HG03354 (cell line): ENCODE measurements around the gene HES4.
"Not testable (repeated sequence)": the region's sequence is repeated elsewhere in the genome, so short reads cannot be mapped to it uniquely, and the experiment has no call there.

Experiments
- ATAC-seq: cut with Tn5 transposase; IDR thresholded peaks from one replicate; pipeline ENCODE4 v1.9.1; 2021; ENCODE audit warnings: mild to moderate bottlenecking; ENCODE audit not compliant: unreplicated experiment, poor library complexity, severe bottlenecking

The HES4 gene

DNA sequence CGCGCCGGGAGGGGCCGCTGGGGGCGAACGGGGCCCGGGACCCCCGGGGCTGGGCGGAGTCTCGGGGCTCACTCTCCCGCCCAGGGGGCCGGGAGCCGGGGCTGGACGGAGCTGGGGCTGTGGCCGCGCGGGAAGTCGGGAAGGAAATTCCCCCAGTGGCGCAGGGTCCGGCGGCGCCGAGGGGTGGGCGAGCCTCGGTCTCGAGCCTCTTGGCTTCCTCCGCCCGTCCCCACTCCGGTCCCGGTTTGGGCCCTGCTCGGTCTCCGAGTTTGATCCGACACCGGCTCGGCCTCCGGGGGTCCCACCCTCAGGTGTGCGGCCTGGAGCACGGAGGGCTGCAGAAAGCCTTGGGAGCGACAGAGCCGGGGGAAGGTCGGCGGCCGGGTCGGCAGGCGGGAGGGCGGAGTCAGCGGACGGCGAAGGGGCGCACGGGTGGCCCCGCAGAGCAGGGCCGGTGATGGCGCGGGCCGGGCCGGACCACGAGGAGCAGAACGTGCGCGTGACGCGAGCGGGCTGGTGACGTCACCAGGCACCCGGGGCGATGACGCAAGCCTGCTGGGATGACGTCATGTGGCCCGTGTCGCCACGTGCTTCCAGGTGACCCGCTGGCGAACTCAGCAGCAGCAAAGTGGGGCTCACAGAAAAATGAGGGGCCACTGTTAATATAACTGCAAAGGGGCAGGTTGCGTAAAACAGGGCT is 610 bp upstream of the HES4 start:
- peak; percentile 26 for ATAC-seq

DNA sequence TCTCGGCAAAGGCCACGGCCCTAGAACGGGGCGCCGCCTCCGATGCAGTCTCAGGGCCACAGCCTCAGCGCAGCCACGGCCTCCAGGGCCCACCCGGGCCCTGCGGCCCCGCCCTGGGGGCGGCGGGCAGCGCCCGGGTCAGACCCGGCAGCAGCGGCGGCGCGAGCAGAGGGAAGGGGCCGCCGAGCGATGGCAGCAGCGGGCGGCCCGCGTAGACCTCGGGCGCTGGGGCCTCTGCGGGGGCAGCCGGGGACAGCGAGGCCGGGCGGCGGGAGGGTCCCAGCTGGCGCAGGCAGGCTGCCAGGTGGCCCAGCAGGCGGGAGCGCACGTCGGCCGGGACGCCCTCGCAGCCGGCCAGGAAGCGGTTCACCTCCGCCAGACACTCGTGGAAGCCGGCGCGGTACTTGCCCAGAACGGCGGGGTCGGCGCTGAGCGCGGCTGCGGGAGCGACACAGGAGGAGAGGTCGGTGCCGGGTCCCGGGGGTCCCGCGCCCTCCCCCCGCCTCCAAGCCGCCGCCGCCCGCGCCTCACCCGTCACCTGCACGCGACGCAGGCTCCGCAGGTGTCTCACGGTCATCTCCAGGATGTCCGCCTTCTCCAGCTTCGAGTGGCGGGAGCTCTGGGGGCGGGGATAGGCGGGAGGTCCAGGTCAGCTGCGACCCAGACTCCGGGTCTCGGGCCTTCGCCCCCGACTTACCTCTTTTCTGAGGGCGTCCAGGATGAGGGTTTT is 737 bp downstream of the HES4 start:
- no peak for ATAC-seq

DNA sequence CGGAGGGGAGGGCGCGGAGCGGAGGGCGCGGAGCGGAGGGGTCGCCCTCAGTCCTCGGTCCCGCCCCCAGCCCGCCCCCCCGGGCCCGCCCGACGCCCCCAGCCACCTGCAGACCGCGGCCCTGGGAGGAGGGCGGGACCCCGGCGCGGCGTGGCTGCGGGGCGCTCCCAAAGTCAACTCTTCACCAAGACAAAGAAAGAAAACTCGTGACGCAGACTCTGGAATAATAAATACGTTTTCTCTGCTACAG is 1.2 kb downstream of the HES4 start:
- ATAC-seq, result no peak

DNA sequence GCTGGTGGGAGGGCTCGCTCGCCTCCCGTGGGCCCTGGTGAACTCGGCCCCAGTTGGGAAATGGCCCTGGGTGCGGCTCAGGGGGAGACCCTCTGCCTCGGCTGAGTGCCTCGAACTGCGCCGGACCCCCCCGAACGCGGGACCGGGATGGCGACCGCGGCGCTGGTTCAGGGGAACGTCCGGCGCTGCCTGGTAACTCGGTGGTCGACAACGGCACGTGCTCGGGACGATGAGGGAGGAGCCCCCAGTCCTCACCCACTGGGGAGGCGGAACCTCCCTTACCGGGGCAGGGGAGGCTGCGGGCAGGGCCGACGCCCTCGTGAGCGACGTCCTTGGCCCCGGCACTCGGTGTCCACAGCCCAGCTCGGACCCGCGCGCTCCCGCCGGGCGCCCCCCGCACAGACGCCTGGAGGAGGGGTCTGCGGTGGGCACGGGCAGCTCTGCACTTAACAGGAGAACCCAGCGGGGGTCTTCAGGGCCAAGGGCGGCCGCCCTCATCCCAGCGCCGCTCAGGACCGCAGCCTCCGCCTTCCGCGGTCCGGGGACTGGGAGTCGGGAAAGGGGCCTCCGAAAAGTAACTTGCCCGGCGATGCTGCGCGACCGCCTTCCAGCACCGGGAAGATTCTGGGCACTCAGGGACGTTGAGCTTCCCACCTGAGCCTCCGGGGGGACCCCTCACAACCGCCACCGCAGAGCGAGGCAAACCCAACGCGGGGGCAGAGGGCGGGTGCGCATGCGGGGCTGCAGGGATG is 1.7 kb downstream of the HES4 start:
- no peak for ATAC-seq

DNA sequence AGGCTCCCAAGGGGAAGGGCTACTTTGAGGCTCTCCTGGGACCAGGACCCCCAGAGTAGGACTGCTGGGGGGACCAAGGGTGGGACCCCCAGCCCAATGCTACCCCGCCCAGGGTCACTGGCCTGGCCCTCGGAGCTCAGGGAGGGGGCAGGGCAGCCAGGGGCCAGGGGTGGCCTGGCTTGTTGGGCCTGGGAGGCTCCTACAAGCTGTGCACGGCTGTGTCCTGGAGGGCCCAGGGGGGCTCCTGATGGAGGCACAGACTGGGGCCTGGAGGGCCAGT is 2.2 kb downstream of the HES4 start:
- no peak for ATAC-seq

DNA sequence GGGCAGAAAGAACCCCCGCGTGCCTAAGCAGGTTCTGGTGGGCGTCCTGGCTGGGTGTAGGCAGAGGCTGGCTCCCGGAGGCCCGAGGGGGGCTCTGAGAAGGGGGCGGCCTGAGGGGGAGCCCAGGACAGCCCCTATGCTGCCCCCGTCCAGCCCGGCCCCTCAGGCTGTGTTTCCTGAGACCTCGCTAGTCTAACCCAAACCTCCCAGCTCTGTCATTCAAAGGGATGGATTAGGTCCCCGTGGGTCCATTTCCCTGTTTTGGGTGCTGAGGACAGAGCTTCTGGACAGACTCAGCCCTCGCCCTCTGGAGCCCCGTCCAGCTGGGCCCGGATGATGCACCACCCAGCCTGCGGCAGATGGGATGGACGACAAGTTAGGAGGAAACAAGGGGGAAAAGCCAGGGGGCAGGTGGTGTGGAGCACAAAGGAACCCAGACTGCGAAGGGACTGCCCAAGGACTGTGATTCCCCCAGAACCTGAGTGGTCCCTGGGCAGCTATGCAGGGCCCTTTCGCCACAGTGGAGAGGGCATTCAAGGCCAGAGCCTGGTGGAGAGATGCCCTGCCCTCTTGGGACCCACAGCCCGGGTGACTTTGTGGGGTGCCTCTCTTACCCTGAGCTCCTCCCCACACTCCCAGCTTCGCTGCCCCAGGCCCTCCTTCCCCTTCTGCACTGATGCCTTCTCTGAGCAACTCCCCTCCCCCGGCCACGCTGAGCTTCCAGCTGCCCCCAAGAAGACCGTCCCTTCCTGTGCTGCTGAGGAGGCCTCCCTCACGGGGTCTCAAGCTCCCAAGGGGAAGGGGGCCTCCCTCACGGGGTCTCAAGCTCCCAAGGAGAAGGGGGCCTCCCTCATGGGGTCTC is 2.8 kb downstream of the HES4 start:
- no peak for ATAC-seq

DNA sequence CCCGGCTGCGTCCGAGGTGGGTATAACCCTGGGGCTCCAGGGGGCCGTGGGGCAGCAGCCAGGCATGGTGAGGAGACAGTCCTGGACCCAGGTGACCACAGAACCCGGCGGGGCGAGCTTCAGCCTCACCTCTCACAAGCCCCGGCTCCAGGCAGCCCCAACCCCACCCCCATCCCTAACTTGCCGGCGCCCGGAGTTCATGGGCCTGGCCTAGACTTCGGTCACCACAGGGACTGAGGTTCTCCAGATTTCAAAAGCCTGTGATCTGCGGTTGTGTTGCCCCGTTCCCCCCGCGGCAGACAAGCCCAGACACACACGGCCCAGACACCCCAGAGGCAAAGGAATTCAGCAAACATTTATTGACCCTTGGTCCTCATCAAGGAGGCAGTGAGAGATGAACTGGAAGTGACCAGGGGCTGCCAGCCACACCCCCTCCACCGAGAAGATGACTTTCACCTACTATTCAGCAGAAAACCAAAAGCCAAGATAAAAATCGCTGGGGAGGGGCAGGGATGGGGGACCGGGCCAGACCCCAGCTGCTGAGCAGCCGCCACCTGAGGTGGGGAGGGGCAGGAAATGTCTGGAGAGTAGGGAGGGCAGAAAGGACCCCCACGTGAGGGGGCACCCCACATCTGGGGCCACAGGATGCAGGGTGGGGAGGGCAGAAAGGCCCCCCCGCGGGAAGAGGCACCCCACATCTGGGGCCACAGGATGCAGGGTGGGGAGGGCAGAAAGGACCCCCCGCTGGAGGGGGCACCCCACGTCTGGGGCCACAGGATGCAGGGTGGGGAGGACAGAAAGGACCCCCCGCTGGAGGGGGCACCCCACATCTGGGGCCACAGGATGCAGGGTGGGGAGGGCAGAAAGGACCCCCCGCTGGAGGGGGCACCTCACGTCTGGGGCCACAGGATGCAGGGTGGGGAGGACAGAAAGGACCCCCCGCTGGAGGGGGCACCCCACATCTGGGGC is 3.9 kb downstream of the HES4 start:
- ATAC-seq, result no peak

DNA sequence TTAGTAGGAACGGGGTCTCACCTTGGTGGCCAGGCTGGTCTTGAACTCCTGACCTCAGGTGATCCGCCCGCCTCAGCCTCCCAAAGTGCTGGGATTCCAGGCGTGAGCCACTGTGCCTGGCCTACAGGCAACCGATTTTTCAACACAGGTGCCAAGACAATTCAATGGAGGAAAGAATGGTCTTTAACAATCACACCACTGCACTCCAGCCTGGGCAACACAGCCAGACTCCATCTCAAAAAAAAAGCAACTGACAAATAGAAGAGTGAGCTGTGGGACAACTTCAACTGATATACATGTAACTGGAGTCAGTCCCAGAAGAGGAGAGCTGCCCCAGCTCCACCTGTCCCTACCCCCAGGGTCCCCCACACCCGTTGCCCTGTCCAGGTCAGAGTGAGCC is 5.4 kb downstream of the HES4 start:
- not testable (repeated sequence) for ATAC-seq

DNA sequence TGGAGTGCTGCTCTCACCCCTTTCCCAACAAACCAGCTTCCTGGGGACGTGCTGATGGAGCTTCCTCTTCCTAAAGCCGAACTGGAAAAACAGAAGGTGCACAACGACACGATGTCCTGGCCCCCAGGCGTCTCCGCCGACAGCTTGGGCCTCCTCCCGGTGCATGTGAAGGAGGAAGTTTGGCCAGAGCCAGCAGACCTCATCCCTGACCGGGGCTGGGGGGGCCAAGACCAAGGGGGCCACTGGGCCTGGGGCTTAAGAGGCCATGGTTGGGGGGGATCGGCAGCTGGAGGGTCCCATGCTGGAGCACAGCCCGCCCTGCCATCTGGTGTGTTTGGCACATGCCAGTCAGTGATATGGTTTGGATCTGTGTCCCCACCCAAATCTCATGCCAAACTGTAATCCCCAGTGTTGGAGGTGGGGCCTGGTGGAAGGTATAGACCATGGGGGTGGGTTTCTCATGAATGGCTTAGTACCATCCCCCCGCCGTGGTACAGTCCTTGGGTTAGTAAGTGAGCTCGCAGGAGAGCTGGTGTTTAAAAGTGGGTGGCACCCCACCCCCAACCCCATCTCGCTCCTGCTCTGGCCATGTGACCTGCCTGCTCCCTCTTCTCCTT is 6.4 kb downstream of the HES4 start:
- no peak for ATAC-seq

DNA sequence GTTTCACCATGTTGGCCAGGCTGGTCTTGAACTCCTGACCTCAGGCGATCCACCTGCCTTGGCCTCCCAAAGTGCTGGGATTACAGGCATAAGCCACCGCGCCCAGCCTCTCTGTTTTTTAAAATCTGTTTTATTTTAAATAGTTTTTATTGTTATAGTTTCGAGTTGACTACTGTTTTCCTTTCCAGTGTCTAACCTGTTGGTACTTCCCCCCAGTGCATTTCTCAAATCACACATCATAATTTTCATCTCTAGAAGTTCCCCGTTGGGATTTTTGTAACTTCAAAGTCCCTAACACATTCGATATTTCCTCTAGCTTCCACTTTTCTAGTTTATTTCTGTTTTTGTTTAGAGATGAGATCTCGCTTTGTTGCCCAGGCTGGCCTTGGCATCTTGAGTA is 7.5 kb downstream of the HES4 start:
- ATAC-seq, result no peak

DNA sequence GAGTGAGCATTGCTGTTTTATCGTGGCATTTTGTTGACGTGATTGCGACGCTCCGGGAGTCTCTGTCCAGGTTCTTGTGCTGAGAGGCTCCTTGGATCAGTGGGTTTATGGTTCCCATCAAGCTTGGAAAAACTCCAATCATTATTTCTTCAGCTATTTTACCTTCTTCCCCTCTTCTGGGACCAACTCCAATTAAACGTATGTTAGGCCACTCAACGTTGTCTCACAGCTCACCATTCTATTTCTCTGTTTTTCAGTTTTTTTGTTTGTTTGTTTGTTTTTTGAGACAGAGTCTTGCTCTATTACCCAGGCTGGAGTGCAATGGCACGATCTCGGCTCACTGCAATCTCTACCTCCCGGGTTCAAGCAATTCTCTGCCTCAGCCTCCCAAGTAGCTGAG is 8.0 kb downstream of the HES4 start:
- ATAC-seq, result no peak

DNA sequence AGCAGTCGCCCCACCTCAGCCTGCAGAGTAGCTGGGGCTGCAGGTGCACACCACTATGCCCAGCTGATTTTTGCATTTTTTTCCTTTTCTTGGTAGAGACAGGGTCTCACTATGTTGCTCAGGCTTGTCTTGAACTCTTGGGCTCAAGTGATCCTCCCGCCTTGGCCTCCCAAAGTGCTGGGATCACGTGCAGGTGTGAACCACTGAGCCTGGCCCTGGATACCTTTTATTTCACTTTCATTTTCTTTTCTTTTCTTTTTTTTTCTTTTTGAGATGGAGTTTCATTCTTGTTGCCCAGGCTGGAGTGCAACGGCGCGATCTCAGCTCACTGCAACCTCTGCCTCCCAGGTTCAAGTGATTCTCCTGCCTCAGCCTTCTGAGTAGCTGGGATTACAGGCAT is 8.6 kb downstream of the HES4 start:
- ATAC-seq, result not testable (repeated sequence)

DNA sequence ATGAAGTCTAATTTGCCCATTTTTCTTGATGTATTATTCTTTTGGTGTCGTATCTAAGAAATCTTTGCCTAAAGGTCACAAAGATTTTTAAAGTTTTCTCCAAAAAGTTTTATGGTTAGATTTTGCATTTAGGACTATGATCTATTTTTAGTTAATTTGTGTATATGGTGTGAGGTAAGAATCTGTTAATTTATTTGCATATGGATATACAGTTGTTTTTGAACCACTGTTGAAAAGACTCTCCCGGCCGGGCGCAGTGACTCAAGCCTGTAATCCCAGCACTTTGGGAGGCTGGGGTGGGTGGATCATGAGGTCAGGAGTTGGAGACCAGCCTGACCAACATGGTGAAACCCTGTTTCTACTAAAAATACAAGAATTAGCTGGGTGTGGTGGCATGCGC is 11.8 kb downstream of the HES4 start:
- ATAC-seq, result not testable (repeated sequence)

DNA sequence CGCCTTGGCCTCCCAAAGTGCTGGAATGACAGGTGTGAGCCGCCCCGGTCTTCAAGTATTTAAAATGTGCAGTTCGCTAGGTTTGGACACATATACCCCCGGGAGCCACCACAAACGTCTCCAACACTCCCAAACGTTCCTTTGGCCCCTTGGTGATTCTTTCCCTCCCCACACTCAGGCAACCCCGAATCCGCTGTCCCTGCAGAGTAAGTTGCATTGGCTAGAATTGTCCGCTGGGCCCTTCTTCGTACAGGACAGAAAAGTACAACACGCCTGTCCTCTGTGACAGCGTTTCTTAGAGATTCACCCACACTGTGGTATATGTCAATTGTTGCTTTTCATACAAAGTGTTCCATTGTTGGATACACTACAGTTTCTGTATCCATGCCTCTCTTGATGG is 14.8 kb downstream of the HES4 start:
- ATAC-seq, result no peak

DNA sequence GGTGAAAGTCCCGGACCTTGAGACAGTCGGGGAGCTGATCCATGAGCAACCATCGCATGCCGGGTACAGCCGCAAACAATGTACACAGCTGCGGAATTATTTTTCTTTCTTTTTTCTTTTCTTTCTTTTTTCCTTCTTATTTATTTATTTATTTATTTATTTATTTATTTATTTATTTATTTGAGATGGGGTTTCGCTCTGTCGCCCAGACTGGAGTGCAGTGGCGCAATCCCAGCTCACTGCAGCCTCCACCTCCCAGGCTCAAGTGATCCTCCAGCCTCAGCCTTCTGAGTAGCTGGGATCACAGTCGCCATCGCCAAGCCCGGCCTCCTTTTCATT is 15.5 kb downstream of the HES4 start:
- no peak for ATAC-seq

DNA sequence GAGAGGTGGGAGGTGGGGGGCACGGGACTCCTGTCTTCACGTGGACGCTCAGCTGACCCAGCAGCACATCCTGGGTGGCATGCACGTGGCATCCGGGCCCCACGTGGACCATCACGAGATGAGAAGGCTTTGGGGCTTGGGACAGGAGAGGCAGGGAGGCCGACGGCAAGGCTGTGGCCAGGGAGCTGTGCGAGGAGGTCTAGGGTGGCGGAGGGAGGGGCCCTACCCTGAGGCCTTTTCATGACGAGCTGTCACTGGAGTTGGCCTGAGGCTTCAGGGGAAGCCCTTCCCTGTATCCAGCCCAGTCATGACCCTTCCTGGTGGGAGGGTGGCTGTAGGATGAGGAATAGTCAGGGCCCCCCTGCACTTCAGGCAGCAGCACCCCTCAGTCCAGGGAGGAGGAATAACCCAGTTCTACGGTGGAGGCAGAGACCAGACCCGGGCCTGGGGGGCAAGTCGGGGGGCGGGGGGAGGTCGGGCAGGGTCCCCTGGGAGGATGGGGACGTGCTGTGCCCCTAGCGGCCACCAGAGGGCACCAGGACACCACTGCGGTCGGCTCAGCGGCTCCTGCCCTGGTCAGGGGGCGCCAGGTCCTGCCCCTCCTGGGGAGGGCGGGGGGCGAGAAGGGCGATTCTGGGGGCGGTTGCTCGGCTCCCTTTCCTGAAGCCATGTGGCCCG is 16.0 kb downstream of the HES4 start:
- no peak for ATAC-seq

DNA sequence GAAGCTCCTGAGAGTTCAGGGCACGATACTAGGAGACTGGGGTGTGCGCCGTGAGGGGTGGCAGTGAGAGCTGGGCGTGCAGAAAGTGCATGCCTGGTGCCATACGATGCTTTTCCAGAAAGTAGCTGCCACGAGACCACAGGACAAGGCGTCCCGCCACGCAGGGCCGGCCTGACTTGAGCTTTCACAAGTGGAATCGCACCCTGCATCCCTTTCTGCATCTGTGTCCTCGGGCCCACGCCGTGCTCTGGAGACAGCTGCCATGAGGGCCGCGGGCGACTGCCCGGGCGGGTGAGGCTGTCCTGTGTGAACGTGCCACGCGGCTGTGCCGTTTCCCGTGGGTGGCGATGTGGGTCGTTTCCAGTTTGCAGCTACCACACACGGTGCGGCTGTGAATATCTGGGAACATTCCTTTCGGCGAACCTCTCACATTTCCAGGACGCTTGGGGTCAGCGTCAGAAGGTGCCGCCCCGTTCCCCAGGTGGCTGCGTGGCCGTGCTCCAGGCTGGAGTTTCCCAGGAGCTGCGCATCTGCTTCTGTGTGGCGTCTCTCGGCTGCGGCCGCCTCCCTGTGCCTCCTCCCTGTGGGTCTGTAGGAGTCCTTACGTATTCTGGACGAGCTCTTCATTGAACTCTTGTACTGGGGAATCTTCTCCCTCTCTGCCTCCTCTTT is 17.0 kb downstream of the HES4 start:
- ATAC-seq, result no peak

DNA sequence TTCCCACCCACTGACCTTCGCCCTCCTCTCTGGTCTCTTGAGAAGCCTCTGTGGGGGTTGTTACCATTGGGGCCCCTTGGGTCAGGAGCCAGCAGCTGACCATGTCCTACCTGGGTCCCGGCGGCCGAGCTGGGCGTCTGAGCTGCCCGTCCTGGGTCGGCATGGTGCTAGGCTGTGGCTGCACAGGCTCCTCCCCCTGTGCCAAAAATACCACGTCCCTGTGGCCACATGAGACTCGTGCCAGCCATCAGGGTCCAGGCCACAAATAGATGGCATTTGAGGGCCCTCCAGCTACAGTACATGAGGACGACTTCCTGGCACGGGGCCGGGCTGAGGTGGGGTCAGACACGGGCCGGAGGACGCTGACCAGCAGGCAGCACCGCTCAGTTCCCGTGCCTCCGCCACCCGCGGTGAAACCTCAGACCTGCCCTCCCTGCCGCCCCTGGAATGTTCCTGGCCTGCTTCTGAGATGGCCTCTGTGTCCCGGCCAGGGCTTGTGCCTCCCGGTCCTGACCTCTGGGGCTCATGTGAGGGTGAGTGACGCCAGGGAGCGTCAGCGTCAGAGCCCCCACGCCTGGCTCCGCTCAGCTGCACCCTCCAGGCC is 17.8 kb downstream of the HES4 start, which contains the start of gene PERM1:
PERM1 (minus strand) TSS at position 139 of the 604 bp plus-strand sequence. CDS start 1,064 bp downstream, outside the sequence.
- ATAC-seq, result no peak
